ENCODE measurements around the gene ZNF556.

- TF ChIP-seq CTCF (IDR thresholded peaks at IDR 0.05) (no peak), POLR2AphosphoS5 (IDR thresholded peaks at IDR 0.05; ENCODE audit: insufficient read depth in 1 of 2, low read depth in 1 of 2) (no peak), POLR2A (IDR thresholded peaks at IDR 0.05) (no peak)
Observed at GRCh38 chr19:2866495-2867024, 575 bp upstream of the ZNF556 start.

Measured in vagina (tissue), 2 donors.